CD4-positive, alpha-beta T cell treated with Interleukin-6 for 4 hours (primary cell): Measurements from ENCODE around the gene PCGF3.
"Not testable (repeated sequence)": the region's sequence is repeated elsewhere in the genome, so short reads cannot be mapped to it uniquely, and the experiment has no call there.

Experiments
- DNase-seq: peaks from one replicate; pipeline ENCODE4 v3.0.0-alpha.2; 2020; ENCODE audit warnings: mixed read lengths

The PCGF3 gene

DNA sequence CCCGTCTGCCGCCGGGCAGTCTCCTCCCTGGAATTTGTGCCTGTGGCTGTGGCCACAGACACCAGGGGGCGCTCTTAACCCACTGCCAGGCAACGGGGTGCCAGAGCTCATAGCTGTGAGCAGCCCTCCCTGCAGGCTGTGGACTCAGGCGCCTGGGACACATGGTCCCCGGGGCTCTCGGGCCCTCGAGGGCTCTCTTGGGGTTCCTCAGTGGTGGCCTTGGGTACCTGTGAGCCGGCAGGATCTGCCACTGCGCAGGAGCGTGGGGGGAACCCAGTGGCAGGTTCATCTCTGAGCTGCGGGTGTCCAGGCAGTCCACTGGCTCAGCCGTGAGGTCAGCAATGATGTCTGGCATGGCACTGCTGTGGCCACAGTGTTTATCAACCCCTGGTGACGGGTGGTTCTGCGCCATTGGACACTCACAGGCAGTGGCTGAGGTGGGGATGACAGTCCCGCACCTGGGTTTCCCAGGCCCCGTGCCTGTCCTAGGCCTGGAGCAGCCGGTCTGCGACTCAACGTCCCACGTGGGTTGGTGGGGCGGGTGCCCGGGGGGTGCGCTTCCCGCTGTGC lies 37.2 kb downstream of the PCGF3 start:
- peak; percentile 83 for DNase-seq

- no peak for DNase-seq
These were observed 38.0 kb downstream of the PCGF3 start for GRCh38 chr4:743463-744211.

GRCh38 chr4:744212-744841 lies 38.7 kb downstream of the PCGF3 start:
- no peak for DNase-seq

- DNase-seq, result no peak
These were observed 42.0 kb downstream of the PCGF3 start for GRCh38 chr4:747546-748170.

DNA sequence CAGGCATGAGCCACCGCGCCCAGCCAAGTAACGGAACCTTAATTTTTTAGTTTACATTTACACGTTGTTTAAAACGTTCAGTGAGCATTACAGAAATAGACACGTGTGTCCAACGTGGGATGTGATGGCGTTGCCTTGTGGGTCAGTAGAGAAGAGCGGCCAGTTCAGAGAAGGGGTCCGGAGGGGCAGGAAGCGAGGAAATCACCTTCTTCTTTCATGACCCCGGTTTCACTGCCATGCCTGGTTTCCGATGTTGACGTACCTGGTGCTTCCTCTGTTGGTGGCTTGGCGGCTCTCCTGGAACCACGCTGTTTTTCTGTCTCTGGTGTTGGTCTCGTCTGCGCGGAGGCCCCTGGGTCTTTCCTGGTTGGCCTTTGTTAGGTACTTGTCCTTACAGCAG lies 42.8 kb downstream of the PCGF3 start:
- no peak for DNase-seq

- no peak for DNase-seq
These were observed 44.4 kb downstream of the PCGF3 start for GRCh38 chr4:749698-750666.

- no peak for DNase-seq
These were observed 46.0 kb downstream of the PCGF3 start for GRCh38 chr4:751676-752075.

DNA sequence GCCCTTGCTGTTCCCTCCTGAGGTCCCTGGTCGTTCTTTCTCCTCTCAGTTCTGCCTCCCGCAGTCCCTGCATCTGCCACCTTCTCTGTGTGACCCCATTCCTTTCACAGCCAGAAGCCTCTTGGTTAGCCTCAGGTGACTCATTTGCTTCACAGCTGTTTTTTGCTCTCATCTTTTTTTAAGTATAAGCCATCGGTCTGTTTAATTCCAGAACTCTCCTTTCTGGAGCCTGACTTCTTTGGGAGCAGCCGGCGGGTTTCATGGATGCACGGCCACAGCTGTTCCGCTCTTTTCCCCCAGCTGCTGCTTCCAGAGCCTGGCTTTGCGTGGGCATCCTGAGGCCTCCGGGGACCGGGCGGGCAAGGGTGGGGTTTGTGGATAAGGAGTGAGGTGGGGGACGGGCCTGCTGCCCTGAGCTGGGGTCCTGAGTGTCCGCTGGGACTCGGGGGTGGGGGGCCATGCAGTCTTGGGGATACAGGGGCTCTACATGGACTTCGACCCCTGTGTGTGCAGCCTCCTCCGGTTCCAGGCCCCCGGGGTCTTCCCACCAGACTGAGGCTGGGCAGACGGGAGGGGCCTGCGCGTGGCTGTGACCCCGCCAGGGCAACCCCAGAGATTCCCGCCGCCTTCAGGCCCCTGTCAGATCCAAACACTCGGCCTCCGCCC lies 46.7 kb downstream of the PCGF3 start:
- DNase-seq, result no peak

DNA sequence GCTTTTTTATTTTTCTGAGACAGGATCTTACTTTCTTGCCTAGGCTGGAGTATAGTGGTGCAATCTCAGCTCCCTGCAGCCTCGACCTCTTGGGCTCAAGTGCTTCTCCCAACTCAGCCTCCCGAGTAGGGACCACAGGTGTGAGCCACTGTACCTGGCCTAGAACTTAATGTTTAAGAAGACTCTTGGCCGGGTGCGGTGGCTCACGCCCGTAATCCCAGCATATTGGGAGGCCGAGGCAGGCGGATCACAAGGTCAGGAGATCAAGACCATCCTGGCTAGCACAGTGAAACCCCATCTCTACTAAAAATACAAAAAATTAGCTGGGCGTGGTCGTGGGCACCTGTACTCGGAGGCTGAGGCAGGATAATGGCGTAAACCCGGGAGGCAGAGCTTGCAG lies 47.6 kb downstream of the PCGF3 start:
- not testable (repeated sequence) for DNase-seq

GRCh38 chr4:754221-755120 lies 48.8 kb downstream of the PCGF3 start:
- no peak for DNase-seq

DNA sequence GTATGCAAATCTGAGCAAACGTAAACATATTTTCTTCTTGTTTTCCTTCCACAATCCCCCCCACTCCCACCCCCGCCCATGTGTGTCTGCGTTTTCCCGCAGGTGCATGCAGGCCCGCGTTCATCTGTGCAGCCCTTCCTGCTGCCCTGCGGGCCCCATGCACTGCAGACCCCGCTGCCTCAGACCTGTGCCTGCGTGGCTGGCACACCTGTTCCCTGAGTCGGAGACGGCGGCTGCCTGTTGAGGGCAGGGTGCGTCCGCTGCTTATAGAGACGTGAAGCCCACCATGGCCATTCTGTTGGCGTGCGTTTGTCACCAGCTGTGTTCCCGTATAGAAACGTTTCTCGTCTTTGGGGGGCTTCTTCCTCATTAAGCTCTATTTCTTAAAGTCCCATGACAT lies 51.5 kb downstream of the PCGF3 start:
- DNase-seq, result no peak

GRCh38 chr4:759810-760209 lies 54.2 kb downstream of the PCGF3 start:
- not testable (repeated sequence) for DNase-seq

DNA sequence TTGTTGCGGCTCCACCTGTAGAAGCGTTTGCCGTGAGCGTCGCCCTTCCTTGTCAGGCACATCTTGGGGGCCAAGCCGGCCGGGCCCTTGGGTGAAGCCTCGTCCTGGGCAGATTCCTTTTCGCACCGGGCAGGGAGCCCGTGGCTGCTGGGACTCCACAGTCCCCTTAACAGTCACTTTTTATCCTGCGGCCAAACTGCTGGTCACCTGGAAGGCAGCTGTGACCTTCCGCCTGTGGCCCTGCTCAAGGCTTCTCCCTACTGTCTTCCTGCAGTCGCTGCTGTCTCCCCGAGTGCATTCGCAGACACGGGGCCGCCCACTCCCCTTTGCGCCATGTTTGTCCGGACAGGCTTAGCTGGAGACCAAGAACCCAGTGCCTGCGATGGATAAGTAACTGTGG lies 55.0 kb downstream of the PCGF3 start:
- no peak for DNase-seq

DNA sequence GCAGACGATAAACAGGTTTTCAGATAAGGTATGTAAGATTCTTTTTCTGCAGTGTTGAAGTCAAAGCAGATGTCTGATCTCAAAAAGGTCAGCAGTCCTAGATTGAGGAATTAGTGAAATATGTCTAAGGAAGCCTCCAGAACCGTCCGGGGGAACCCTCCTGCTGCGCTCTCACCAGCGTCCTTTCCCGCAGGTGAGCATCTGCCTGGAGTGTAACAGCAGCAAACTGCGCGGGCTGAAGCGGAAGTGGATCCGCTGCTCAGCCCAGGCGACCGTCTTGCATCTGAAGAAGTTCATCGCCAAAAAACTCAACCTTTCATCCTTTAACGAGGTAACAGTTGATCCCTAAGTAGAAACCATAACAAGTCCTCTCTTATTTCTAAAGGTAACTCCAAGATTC lies 55.5 kb downstream of the PCGF3 start:
- DNase-seq, result no peak

DNA sequence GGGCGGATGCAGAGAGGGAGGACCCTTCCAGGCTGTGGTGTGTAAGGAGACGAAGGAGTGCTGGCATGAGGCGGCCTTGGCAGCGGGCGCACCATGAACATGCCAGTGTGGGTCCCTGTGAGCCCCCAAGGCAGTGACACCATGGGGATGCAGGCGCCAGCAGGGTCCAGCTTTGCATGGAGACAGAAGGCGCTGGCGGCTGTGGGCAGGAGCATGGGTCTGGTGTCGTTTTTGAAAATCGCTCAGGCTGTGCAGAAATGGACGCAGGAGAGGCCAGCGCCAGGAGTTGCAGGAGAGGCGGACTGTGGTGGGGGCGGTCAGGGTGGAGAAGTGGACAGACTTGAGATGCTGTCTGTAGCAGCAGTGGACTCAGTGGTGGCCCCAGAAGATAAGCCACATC lies 56.1 kb downstream of the PCGF3 start:
- no peak for DNase-seq

GRCh38 chr4:762211-763190 lies 56.9 kb downstream of the PCGF3 start:
- DNase-seq, result no peak

DNA sequence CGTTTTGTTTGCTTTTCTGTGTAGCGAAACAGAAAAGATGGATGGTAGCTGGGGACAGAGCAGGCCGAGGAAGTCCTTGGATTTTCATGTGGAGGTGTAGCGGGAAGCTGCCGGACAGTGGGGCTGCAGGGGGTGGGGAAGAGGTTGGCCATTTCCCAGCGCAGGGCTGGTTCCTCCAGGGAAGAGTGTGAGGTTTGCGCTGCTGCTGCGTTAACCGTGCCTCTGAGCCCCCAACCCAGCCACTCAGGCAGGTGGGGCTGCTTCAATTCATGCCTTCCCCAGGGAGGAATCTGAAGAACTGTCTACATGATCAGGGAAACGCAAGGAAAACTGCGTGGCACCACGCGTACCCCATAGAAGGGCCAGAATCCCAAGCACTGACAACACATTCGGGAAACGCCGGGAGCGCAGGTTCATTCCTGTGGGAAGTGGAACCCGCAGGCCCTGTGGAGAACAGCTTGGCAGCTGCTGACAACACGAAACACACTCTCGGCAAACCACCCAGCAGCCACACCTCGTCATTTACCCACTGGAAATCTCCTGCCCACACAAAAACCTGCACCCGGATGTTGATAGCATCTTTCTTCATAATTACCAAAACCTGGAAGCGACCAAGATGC lies 57.7 kb downstream of the PCGF3 start:
- DNase-seq, result no peak

GRCh38 chr4:763922-764321 lies 58.3 kb downstream of the PCGF3 start:
- DNase-seq, result no peak
